HepG2 (cell line): ENCODE data around the gene DNAH8.

Source experiments
- BHLHE40 ChIP-seq: IDR thresholded peaks from 2 replicates; pipeline ENCODE4 v1.6.1; 2011; ENCODE audit warnings: low read length, improper control_type of control experiment
- CTCF ChIP-seq: sonication (generic); formaldehyde crosslinking; IDR thresholded peaks from 2 replicates; pipeline ENCODE4 v1.5.0; 2020; ENCODE audit warnings: mild to moderate bottlenecking, missing genetic modification reagents, moderate library complexity
- GABPA ChIP-seq, 2 experiments: IDR thresholded peaks; 2 replicates each; pipeline ENCODE4 v1.6.1; 2011 to 2016; ENCODE audit warnings: low read depth in 2 of 2, low read length in 1 of 2, missing biosample characterization in 1 of 2, missing genetic modification characterization in 1 of 2
- HOXA7 ChIP-seq: sonication (generic); formaldehyde crosslinking; IDR thresholded peaks from 2 replicates; pipeline ENCODE4 v1.8.1; 2022; ENCODE audit warnings: mild to moderate bottlenecking, missing genetic modification reagents, moderate library complexity
- SNAPC5 ChIP-seq: sonication (generic); formaldehyde crosslinking; IDR thresholded peaks from 2 replicates; pipeline ENCODE4 v1.8.1; 2023; ENCODE audit warnings: mild to moderate bottlenecking, missing genetic modification reagents, borderline replicate concordance
- ZBTB49 ChIP-seq: sonication (generic); formaldehyde crosslinking; IDR thresholded peaks from 2 replicates; pipeline ENCODE4 v1.4.0; 2020; ENCODE audit warnings: missing genetic modification reagents, borderline replicate concordance
- ZNF792 ChIP-seq: IDR thresholded peaks from 2 replicates; pipeline ENCODE4 v1.6.1; 2016

DNA sequence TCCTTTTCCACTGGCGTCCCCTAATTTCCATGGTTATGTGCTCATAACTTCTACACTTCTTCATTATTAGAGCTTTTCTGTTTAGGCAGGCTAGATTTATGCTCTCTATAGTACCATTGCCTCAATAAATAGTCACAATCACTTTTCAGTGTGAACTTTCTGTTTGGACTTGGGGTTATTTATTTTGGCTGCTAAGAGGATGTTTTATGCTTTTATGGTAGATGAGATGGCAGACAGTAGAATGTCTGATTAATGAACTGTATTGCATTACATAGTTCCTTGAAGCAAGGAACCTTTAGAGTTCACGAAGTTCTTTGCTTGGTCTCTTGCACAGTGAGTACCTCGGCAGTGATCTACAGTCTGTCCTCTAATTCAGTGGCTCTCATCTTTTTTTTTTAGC lies 6.9 kb downstream of the DNAH8 start:
- TF ChIP-seq SNAPC5: no peak
- TF ChIP-seq BHLHE40: no peak
- TF ChIP-seq GABPA (IDR thresholded peaks at IDR 0.05; ENCODE audit: low read depth, low read length): no peak
- TF ChIP-seq GABPA (CRISPR knock-in tag; IDR thresholded peaks at IDR 0.05; ENCODE audit: low read depth): no peak
- TF ChIP-seq ZNF792 (CRISPR knock-in tag): no peak
- TF ChIP-seq HOXA7: no peak
- TF ChIP-seq CTCF: no peak
- no peak for TF ChIP-seq ZBTB49 (CRISPR knock-in tag)
